ENCODE results near the gene ASIC1.

ASIC1 gene

DNA sequence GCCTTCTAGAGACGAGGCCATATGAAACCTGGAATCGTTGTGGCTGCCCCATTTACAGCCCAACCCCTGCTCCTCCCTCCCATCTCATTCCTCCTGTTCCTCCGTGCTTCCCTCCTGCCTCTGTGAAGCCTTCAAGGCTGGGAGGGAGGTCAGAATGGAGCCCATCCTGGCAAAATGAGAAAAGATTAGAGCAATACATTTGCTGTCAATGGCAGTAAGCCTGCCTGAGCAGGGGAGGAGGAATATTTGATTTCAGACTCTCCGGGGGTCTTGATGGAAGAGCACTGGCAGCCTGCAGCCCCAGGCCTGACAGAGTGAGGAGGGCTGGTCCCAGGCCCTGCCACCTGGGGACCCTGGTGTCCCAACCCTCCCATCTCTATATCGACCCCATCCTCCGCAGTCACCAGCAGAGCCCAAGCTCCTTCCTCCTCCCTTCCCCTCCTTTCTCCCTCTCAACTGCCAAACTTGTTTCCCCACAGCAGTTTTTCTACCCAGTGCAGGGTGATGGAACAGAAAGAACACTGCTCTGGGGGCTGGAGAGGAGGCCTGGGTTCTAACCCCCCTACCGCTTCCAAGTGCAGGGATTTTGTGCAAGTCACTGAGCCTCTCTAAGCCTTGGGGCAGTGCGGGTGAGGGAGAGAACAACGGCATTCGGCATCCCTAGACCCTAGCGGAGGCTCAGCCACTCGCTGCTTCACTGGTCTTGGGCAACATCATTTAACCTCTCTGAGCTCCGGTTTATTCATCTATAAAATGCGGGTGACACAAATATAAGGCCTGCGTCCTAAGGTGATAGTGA lies 16.1 kb upstream of the ASIC1 start:
- DNase-seq (ENCODE audit: low read depth) = no peak

GRCh38 chr12:50041962-50042361 lies 15.4 kb upstream of the ASIC1 start:
- no peak for DNase-seq (ENCODE audit: low read depth)

- no peak for DNase-seq (ENCODE audit: low read depth)
Observed at GRCh38 chr12:50042693-50043092, 14.7 kb upstream of the ASIC1 start.

GRCh38 chr12:50043308-50043707 lies 14.1 kb upstream of the ASIC1 start:
- DNase-seq (ENCODE audit: low read depth) = no peak

- no peak for DNase-seq (ENCODE audit: low read depth)
Observed at GRCh38 chr12:50043854-50044253, 13.5 kb upstream of the ASIC1 start.

DNA sequence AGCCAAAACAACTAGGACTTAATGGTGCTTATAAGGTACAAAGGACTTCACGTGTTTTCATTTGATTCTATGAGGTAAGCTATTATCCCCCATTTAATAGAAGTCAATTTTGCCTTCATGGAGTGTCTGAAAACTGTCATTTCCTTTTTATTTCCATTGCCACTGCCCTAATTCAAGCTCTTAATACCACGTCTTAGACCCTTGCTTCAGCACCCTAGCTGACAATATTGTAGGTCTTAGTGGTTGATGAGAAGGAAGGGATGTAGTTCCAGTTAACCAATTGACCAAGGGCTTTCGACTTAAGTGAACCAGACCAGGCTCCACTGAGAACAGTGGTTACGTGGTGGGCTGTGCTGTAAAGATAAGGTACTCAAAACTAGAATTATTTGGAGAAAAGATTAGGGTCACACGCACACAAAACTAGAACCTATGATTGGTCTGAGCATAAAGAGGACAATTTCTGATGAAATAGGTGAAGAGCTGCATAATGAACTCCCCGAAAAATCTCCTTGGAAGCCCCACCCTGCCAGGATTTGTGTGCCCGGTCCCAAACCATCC lies 9.6 kb upstream of the ASIC1 start:
- no peak for DNase-seq (ENCODE audit: low read depth)

DNA sequence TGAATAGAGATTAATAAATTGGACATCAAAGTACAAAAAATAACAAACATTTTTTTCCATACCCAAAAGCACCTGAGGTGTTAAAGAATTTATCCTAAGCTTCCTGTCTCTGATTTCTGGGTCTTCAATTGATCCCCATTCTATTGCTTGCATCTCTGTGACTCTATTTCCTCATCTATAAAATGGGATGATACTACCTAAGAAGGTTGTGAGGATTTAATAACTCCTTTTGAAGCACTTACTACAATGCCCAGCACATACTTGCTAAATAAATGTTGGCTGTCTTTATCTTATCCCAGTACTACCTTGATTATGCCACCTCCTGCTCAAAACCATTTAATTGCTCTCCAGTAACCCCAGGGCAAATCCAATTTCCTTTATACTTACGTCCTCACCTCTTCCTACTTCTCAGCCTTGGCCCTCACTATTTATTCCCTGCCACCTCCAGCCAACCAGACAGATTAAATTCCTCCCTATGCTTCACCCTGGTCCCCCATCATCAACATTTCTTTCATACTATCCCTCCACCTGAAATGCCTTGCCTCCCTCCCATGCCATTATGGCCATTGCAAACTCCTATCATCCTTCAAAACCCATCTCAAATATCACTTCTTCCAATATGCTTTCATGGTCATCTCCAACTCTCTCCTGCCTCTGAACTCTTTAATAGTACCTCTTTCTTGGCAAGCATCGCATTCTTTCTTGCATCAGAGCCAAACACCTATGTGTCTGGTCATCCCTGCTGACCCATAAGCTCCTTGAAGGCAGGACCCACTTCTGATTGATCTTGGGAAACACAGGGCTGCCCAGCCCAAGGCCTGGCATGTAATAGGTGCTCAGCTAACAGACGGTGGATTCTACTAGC lies 7.9 kb upstream of the ASIC1 start:
- no peak for DNase-seq (ENCODE audit: low read depth)

- no peak for DNase-seq (ENCODE audit: low read depth)
Observed at GRCh38 chr12:50050119-50050385, 7.3 kb upstream of the ASIC1 start.

- DNase-seq (ENCODE audit: low read depth) = no peak
Observed at GRCh38 chr12:50050410-50051098, 6.8 kb upstream of the ASIC1 start.

- no peak for DNase-seq (ENCODE audit: low read depth)
Observed at GRCh38 chr12:50051101-50051806, 6.1 kb upstream of the ASIC1 start.

GRCh38 chr12:50052544-50052943 lies 4.9 kb upstream of the ASIC1 start:
- no peak for DNase-seq (ENCODE audit: low read depth)

- no peak for DNase-seq (ENCODE audit: low read depth)
Observed at GRCh38 chr12:50052964-50053363, 4.4 kb upstream of the ASIC1 start.

DNA sequence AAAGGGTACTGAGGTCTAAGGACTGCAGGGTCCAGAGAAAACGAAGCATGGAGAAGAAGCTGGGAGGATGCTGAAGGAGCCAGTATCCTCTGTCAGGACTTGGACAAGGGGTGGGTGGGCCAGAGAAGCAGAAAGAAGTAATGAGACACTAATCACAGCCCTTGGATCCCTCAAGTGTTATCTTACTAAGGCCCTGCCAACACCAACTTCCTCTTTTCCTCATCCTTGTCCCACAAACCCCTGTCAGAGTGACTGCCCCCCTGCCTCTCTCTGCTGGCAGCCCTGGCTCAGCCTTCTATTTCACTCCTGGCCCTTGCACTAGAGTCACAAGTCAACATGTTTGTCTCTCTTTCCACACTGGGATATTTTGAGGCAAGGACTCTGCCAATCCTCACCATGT lies 3.8 kb upstream of the ASIC1 start:
- no peak for DNase-seq (ENCODE audit: low read depth)

DNA sequence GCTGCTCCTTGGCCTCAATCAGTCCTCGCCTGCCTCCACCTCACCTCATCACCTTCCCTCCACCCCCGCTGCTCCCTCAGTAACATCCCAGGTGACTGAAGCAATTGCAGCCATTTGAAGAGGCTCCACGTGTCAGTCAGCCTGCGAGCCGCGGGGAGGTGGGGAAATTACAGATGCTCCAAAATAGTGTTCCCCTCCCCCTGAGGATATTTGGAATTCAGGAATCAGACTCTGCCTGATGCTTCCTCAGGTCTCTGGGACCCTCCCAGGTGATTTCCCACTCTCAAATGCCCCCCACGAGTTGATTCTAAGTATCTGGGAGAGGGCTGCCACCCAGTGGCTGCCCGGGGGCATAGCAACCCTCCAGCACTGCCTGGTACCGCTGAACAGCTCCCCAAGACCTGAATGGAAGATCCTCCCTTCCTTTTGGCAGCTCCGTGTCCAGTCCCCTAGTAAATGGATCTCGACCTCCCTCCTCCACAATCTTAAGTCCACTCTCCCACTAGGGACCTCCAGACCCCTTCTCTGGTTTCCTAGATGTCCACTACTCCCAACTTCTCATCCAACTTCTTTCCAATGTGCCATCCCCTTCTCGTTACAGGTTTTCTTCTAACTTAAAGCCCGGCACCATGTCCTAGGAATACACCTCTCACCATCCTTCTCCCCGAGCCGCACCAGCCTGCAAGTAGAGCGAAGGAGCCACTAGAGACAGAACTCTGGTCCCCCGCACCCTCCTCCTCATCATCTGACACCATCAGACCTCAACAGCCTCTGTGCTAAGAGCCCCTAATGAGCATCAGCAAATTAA lies 1.4 kb upstream of the ASIC1 start:
- DNase-seq (ENCODE audit: low read depth) = peak; percentile 40

DNA sequence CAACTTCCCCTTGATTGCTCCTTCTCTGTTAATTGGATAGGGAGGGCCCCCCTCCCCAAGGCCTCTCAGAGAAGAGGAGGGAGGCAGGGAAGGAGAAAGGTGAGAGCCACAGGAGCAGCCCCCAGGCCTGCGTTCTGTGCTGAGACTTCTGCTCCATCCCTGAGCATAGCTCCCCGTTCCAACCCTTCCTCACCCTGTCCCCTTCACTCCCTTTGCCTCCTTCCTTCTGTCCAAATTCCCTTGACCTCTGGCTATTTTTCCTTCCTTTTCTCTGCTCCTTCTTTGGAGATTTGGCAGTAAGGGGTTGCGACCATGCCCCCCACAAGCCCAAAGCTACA lies 788 bp upstream of the ASIC1 start:
- no peak for DNase-seq (ENCODE audit: low read depth)

DNA sequence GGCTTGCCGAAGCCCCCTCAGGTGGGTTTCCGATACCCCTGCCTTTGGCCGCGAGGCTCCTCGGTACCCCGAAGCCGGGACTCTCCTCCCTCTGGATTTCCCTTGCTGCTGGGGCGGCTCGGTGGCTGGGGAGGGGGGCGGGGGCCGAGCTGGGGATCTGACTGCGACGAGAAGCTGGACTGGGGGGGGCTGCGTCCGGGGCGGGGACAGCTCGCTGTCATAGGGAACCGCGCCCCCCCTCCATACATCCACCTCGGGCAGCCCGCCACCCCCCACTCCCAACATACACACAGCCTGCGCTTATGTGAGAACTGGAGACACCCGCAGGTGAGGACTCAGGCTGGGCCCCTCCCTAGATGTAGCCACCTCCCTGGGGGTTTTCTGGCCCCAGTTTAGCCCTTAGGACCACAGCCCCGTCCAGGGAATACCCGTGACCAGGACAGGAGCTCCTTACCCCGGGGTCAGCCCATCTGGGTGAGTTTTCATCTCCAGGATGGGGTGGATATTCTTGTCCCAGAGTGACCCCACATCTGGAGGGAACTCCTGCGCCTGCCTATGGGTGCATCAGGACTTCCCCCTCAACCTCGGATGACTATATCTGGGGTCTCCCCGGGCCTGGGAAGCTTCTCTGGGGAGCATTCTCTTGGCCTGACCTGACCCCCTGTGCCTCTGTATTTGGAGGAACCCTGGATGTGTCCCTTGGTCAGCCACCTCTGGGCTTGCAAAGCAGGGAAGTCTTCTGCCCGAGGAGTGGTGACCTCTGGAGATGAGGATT lies 687 bp downstream of the ASIC1 start:
- DNase-seq (ENCODE audit: low read depth) = no peak

DNA sequence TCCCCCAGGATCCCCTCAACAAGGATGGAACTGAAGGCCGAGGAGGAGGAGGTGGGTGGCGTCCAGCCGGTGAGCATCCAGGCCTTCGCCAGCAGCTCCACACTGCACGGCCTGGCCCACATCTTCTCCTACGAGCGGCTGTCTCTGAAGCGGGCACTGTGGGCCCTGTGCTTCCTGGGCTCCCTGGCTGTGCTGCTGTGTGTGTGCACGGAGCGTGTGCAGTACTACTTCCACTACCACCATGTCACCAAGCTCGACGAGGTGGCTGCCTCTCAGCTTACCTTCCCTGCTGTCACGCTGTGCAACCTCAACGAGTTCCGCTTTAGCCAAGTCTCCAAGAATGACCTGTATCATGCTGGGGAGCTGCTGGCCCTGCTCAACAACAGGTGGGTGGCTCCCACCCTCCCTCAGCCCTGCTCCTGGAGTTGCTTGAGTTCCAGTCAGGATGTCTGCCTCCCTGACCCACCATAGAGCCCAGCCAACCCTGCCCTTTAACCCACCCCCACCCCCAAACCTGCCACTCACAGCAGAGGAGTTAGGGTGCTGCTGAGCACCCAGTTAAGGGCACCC lies 1.4 kb downstream of the ASIC1 start:
- DNase-seq (ENCODE audit: low read depth) = no peak

DNA sequence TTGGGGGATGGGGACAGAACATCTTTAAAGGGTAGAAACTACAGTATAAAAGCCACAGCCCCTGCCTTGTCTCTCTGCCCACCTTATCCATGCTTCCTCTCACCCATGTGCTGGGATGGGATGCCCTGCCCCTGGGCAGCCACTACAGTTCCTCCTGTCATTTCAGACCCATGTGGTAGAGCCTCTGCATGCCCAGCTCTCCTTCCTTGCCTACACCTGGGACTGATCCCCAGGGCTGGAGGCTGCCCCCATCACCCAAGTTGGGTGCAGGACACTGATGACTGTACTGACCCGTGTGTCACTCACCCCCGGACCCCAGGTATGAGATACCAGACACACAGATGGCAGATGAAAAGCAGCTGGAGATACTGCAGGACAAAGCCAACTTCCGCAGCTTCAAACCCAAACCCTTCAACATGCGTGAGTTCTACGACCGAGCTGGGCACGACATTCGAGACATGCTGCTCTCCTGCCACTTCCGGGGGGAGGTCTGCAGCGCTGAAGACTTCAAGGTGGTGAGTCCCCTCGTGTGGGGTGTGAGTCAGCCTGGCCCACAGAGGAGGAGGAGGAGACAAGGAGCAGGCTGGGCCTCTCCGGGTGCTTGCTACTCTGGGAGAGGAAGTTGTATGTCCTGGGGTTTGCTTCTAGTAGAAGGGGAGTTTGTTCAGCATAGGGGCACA lies 2.2 kb downstream of the ASIC1 start:
- peak; percentile 34 for DNase-seq (ENCODE audit: low read depth)

DNA sequence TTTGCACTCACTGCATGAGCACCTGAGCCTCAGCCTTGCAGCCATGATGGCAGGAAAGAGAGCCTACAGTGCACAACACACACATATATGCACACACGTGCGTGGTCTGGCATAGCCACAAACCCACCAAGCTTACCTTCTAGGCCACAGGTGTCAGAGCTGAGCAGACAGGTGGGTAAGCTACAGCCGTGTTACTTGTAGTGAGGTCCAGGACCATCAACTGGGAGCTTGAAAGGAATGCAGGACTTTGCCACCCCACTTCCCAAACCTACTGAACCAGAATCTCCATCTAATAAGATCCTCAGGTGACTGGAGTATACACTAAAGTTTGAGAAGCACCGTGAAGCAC lies 2.7 kb downstream of the ASIC1 start:
- DNase-seq (ENCODE audit: low read depth) = no peak

- DNase-seq (ENCODE audit: low read depth) = no peak
Observed at GRCh38 chr12:50061171-50061570, 3.8 kb downstream of the ASIC1 start.

All from stimulated activated CD8-positive, alpha-beta memory T cell treated with anti-CD3 and anti-CD28 coated beads, Interleukin-7, amount 100 ng/mL, for 24 hours (primary cell).